ENCODE measurements around the gene FANCE.

GRCh38 chr6:35508542-35508941 lies 56.4 kb downstream of the FANCE start:
- no peak for TF ChIP-seq EZH2 (IDR thresholded peaks at IDR 0.05; ENCODE audit: low read depth)
- no peak for TF ChIP-seq CTCF (conservative IDR thresholded peaks at IDR 0.05)
